Measurements from ENCODE around the gene ZNF532.

- no peak for TF ChIP-seq CTCF (IDR thresholded peaks at IDR 0.05)
- no peak for TF ChIP-seq POLR2AphosphoS5 (IDR thresholded peaks at IDR 0.05)
These were observed 22.4 kb downstream of the ZNF532 start for GRCh38 chr18:58886864-58887612.
